SK-N-SH (cell line): ENCODE measurements around the gene NCF2. TPM values are rescaled to one million over a fixed set of nuclear protein-coding genes. Genes with fewer than 3 reads are reported as not detected.

Source experiments
- CTCF ChIA-PET: fragments of 300-600, 350-600 bp; formaldehyde crosslinking; extraction: SDS; loops from one replicate; lab custom pipeline; 2021; lab: Yijun Ruan, JAX
- POLR2A ChIA-PET: fragments of 350-600 bp; sonication (Branson Sonifier 250); formaldehyde crosslinking; extraction: SDS; loops from one replicate; lab custom pipeline; 2020; ENCODE audit warnings: antibody characterized with exemption, inconsistent platforms; lab: Yijun Ruan, JAX
- DNase-seq: peaks from one replicate; pipeline ENCODE4 v3.0.0; 2012
- H2AFZ ChIP-seq: fragments of 200-600 bp; sonication (generic); 2 replicates; pipeline ENCODE4 v1.8.1; 2016; ENCODE audit warnings: antibody characterized with exemption, mild to moderate bottlenecking, low read depth
- H3F3A ChIP-seq: fragments of 200-600 bp; sonication (generic); replicated peaks from 2 replicates; pipeline ENCODE3; 2016; ENCODE audit warnings: antibody characterized with exemption, mild to moderate bottlenecking; ENCODE audit not compliant: insufficient read depth
- H3K27ac ChIP-seq, 2 experiments: fragments of 200-500 bp in 1 of 2; fragments of 200-600 bp in 1 of 2; sonication (Bioruptor generic) in 1 of 2; sonication (generic), shearing (Covaris generic) in 1 of 2; 2 replicates each; pipeline versions ENCODE4 v1.5.1 to v1.6.1; 2014 to 2016; ENCODE audit warnings: low read depth in 2 of 2, inconsistent platforms in 1 of 2, low read length in 1 of 2, mild to moderate bottlenecking in 1 of 2, mixed read lengths in 1 of 2
- H3K27me3 ChIP-seq: fragments of 200-600 bp; sonication (generic), shearing (Covaris generic); 2 replicates; pipeline ENCODE4 v1.6.1; 2016; ENCODE audit warnings: mixed run types; ENCODE audit not compliant: insufficient read depth
- H3K36me3 ChIP-seq, 2 experiments: fragments of 200-500 bp in 1 of 2; fragments of 200-600 bp in 1 of 2; sonication (Bioruptor generic) in 1 of 2; sonication (generic) in 1 of 2; replicated peaks in 1 of 2; 2 replicates each; pipeline versions ENCODE3 to v1.5.1; 2014 to 2016; ENCODE audit warnings: low read length in 1 of 2, mild to moderate bottlenecking in 1 of 2; ENCODE audit not compliant: insufficient read depth in 2 of 2, control insufficient read depth in 1 of 2
- H3K4me1 ChIP-seq, 2 experiments: fragments of 200-500 bp in 1 of 2; fragments of 200-600 bp in 1 of 2; sonication (Bioruptor generic) in 1 of 2; sonication (generic), shearing (Covaris generic) in 1 of 2; 2 replicates each; pipeline versions ENCODE4 v1.5.1 to v1.6.1; 2014 to 2016; ENCODE audit warnings: low read depth in 1 of 2, low read length in 1 of 2, mixed run types in 1 of 2; ENCODE audit not compliant: insufficient read depth in 2 of 2, control insufficient read depth in 1 of 2
- H3K4me2 ChIP-seq: fragments of 200-600 bp; sonication (generic), shearing (Covaris generic); 2 replicates; pipeline ENCODE4 v1.6.1; 2017; ENCODE audit warnings: mixed run types
- H3K4me3 ChIP-seq, 2 experiments: fragments of 200-500 bp in 1 of 2; fragments of 200-600 bp in 1 of 2; sonication (Bioruptor generic) in 1 of 2; sonication (generic), shearing (Covaris generic) in 1 of 2; 2 replicates each; pipeline versions ENCODE4 v1.5.1 to v1.8.1; 2014 to 2016; ENCODE audit warnings: low read depth in 2 of 2, inconsistent platforms in 1 of 2, low read length in 1 of 2, mild to moderate bottlenecking in 1 of 2, mixed read lengths in 1 of 2, moderate library complexity in 1 of 2
- H3K79me2 ChIP-seq: fragments of 200-600 bp; sonication (generic); 2 replicates; pipeline ENCODE4 v1.8.1; 2017; ENCODE audit warnings: mild to moderate bottlenecking; ENCODE audit not compliant: insufficient read depth
- H3K9ac ChIP-seq: fragments of 200-600 bp; sonication (generic); 2 replicates; pipeline ENCODE4 v1.6.1; 2017; ENCODE audit warnings: mixed run types
- H3K9me2 ChIP-seq: fragments of 200-600 bp; sonication (generic); 2 replicates; pipeline ENCODE4 v1.6.1; 2017; ENCODE audit warnings: mixed run types
- H3K9me3 ChIP-seq: fragments of 200-600 bp; sonication (generic); 2 replicates; pipeline ENCODE4 v1.6.1; 2017; ENCODE audit warnings: mixed run types, mild to moderate bottlenecking, moderate library complexity
- H4K20me1 ChIP-seq: fragments of 200-600 bp; sonication (generic); 2 replicates; pipeline ENCODE4 v1.6.1; 2017; ENCODE audit warnings: mild to moderate bottlenecking, mixed run types; ENCODE audit not compliant: insufficient read depth
- EP300 ChIP-seq, 2 experiments: IDR thresholded peaks; 2 replicates each; pipeline versions ENCODE4 v1.4.0 to v1.6.1; 2012; ENCODE audit warnings: borderline replicate concordance in 1 of 2, low read depth in 1 of 2, low read length in 1 of 2
- FOXM1 ChIP-seq: IDR thresholded peaks from 2 replicates; pipeline ENCODE4 v1.4.0; 2012; ENCODE audit warnings: low read depth, mild to moderate bottlenecking
- GATA2 ChIP-seq: sonication (generic); formaldehyde crosslinking; IDR thresholded peaks from 2 replicates; pipeline ENCODE4 v1.5.0; 2020; ENCODE audit warnings: mild to moderate bottlenecking, missing genetic modification reagents
- IRF3 ChIP-seq: fragments of 150-350 bp; IDR thresholded peaks from 2 replicates; pipeline ENCODE4 v1.6.1; 2016; ENCODE audit warnings: mild to moderate bottlenecking, low read depth, low read length
- JUND ChIP-seq: IDR thresholded peaks from 2 replicates; pipeline ENCODE4 v1.4.0; 2012
- MAX ChIP-seq: IDR thresholded peaks from 2 replicates; pipeline ENCODE4 v1.4.0; 2012; ENCODE audit warnings: low read depth
- NFIC ChIP-seq: IDR thresholded peaks from 2 replicates; pipeline ENCODE4 v1.4.0; 2012; ENCODE audit warnings: borderline replicate concordance
- NRF1 ChIP-seq: IDR thresholded peaks from 2 replicates; pipeline ENCODE4 v1.6.1; 2012; ENCODE audit warnings: low read depth, mild to moderate bottlenecking, low read length
- RFX5 ChIP-seq: IDR thresholded peaks from 2 replicates; pipeline ENCODE4 v1.6.1; 2012; ENCODE audit warnings: mild to moderate bottlenecking, improper control_type of control experiment, low read length
- RXRA ChIP-seq: IDR thresholded peaks from 2 replicates; pipeline ENCODE4 v1.4.0; 2012; ENCODE audit warnings: low read depth, mild to moderate bottlenecking, borderline replicate concordance
- SIN3A ChIP-seq: IDR thresholded peaks from 2 replicates; pipeline ENCODE4 v1.6.1; 2012; ENCODE audit warnings: low read depth, mild to moderate bottlenecking, low read length, moderate library complexity, borderline replicate concordance
- TAF1 ChIP-seq: IDR thresholded peaks from 2 replicates; pipeline ENCODE4 v1.6.1; 2012; ENCODE audit warnings: low read depth, mild to moderate bottlenecking, low read length, moderate library complexity, borderline replicate concordance
- TCF12 ChIP-seq: IDR thresholded peaks from 2 replicates; pipeline ENCODE4 v1.4.0; 2012
- WGBS: methylation state at CpG from one replicate; pipeline ENCODE4 v1.1.6; 2017; ENCODE audit warnings: low lambda C conversion rate; 5-methylcytosine and 5-hydroxymethylcytosine counted together
- polyA plus RNA-seq, 3 experiments: library from polyadenylated mRNA; depleted of rRNA; stranded (reverse); fragments of >200 nt; gene quantifications; 2 replicates each; pipeline ENCODE4 v1.2.3, GENCODE V29; 2012

The NCF2 gene
- polyA plus RNA-seq, 1 of the 3 experiments (the other 2 are of a cell fraction), result 2.0 TPM

GRCh38 chr1:183515002-183515689 lies 75.1 kb downstream of the NCF2 start:
- Histone ChIP-seq H3K79me2 (peaks cover 29% of the 10 kb centered on the region), H3K36me3 (peaks cover 39 to 42% of the 10 kb centered on the region in 2 experiments), H3F3A (peaks cover 12% of the 10 kb centered on the region), H3K4me3 (no peak overlapping the region), H3K9me3 (no peaks in the 10 kb centered on the region), H3K27ac (peak overlapping the region in 1 of 2 experiments; percentile 61; a peak in 2 of 4 replicates), H3K9ac (no peak overlapping the region), H3K9me2 (no peaks in the 10 kb centered on the region), H2AFZ (no peak overlapping the region), H3K27me3 (no peaks in the 10 kb centered on the region), H3K4me2 (peak overlapping the region; percentile 4; the same call in 1 of the 2 replicates), H4K20me1 (peaks cover 26% of the 10 kb centered on the region), H3K4me1 (peaks cover 0 to 13% of the 10 kb centered on the region in 2 experiments; a peak in 2 of 4 replicates)
- WGBS, result 50% methylated on average over 2 of the region's 2 CpGs
- ChIA-PET CTCF (no interaction called here), POLR2A (no interaction called here)
- TF ChIP-seq RFX5 (no peak), NFIC (no peak), FOXM1 (no peak), SIN3A (no peak), GATA2 (no peak)
- DNase-seq, result no peak

- peaks cover 34 to 36% of the 10 kb centered on the region in 2 experiments for H3K36me3 ChIP-seq
- no peaks in the 10 kb centered on the region for H3K9me2 ChIP-seq
- H4K20me1 ChIP-seq, result peaks cover 35% of the 10 kb centered on the region
- H3K9ac ChIP-seq, result no peak overlapping the region
- peaks cover 8 to 10% of the 10 kb centered on the region in 2 experiments; a peak in 2 of 4 replicates for H3K4me1 ChIP-seq
- TF ChIP-seq RFX5 (no peak), MAX (no peak), TAF1 (no peak), TCF12 (no peak), NRF1 (no peak), JUND (no peak), RXRA (no peak), IRF3 (no peak), EP300 (IDR thresholded peaks at IDR 0.05; ENCODE audit: borderline replicate concordance in 1 of 2, low read depth in 1 of 2, low read length in 1 of 2) (no peak)
- H3K4me2 ChIP-seq, result no peak overlapping the region
- peaks cover 36% of the 10 kb centered on the region for H3K79me2 ChIP-seq
- ChIA-PET CTCF (interaction anchor here (1.4 kb wide), 1 partner anchor 13 kb away, joined by 4 read pairs; no protein-coding TSS in a partner anchor), POLR2A (no interaction called here)
- DNase-seq, result no peak
- H3K27ac ChIP-seq, result peak overlapping the region in 1 of 2 experiments; percentile 61; a peak in 2 of 4 replicates
- WGBS, result 83% methylated on average over 1 of the region's 1 CpG
- no peak overlapping the region for H3K4me3 ChIP-seq
- H3K27me3 ChIP-seq, result no peaks in the 10 kb centered on the region
- peaks cover 12% of the 10 kb centered on the region for H3F3A ChIP-seq
- H2AFZ ChIP-seq, result no peak overlapping the region
- no peaks in the 10 kb centered on the region for H3K9me3 ChIP-seq
These were observed 76.0 kb downstream of the NCF2 start for GRCh38 chr1:183514235-183514634.
